Measurements from ENCODE around the gene USP36. TPM values are rescaled to one million over a fixed set of nuclear protein-coding genes. Genes with fewer than 3 reads are reported as not detected.
A peak's percentile ranks its signal among the peaks of the same experiment; 100 is the strongest.

Gene USP36
- total and polyA plus RNA-seq, 9 of the 15 experiments (the other 6 are each of a cell fraction or from before 2014, with no cell fraction given): 6.4 to 72.8 (median 22.5) TPM

DNA sequence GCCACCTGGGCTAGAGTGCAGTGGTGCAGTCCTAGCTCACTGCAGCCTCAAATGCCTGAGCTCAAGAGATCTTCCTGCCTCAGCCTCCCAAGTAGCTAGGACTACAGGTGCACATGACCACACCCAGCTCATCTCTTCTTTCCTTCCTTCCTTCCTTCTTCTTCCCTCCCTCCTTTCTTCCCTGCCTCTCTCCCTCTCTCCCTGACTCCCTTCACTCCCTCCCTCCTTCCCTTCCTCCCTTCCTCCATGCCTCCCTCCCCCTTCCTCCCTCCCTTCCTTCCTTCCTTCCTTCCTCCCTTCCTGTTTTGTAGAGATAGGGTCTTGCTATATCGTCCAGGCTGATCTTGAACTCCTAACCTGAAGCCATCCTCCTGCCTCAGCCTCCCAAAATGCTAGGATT, 23.5 kb upstream of the USP36 start (continued):
- TF ChIP-seq, protein P1, sequence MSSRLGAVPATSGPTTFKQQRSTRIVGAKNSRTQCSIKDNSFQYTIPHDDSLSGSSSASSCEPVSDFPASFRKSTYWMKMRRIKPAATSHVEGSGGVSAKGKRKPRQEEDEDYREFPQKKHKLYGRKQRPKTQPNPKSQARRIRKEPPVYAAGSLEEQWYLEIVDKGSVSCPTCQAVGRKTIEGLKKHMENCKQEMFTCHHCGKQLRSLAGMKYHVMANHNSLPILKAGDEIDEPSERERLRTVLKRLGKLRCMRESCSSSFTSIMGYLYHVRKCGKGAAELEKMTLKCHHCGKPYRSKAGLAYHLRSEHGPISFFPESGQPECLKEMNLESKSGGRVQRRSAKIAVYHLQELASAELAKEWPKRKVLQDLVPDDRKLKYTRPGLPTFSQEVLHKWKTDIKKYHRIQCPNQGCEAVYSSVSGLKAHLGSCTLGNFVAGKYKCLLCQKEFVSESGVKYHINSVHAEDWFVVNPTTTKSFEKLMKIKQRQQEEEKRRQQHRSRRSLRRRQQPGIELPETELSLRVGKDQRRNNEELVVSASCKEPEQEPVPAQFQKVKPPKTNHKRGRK (tag; IDR thresholded peaks at IDR 0.05): 0 out of 2 replicates have a peak, but pooled peaks have one; percentile 33

DNA sequence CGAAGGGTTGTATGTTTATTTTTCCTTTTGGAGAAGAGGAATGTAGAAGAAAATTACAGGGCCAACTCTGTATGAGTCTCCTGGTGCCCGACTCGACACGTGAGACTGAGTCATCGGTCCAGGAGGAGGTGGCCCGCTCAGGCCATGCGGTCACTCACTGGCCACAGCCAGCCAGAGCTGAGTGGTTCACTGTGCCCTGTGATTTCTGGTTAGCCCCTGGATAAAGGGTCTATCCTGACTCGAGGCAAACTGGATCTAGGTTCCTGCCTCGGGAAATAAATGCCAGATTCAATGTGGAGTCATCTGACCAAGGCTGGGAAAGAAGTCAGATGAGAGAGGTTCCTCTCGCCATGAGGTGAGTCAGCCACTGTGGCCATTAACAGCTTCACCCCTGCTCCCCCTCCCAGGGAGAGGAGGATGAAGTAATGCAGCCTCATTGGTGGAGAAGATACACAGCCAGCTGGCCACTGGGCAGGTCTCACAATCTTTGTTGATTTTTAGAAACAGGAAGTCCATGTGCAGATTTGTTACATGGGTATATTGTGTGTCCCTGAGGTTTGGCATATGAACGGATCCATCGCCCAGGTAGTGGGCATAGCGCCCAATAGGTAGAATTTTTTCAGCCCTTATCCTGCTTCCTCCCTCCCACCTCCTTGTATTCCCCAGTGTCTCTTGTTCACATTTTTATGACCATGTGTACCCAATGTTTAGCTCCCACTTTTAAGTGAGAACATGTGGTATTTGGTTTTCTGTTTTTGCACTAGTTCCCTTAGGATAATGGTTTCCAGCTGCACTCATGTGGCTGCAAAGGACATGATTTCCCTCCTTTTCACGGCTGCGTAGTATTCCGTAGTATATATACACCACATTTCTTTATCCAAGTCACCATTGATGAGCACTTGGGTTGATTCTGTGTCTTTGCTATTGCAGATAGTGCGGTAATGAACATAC, 21.7 kb upstream of the USP36 start:
- H3K36me3 ChIP-seq (ENCODE audit: control insufficient read depth, insufficient read depth, low read length): no peaks in the 10 kb centered on the region
- no TSS peak for BruUV-seq (replicated peaks)
- FAIRE-seq (peak; percentile 85), DNase-seq (ENCODE audit: extremely low read depth in 1 of 4, low spot score in 3 of 4) (peak; percentile 68 to 81 (median 74)), ATAC-seq (peak; percentile 95)
- no peaks in the 10 kb centered on the region for H3K79me2 ChIP-seq (ENCODE audit: control insufficient read depth, insufficient read depth, low read length)
- peak overlapping the region; percentile 51 for H3K4me2 ChIP-seq (ENCODE audit: insufficient read depth, low read length)
- peak overlapping the region; percentile 64; the same call in 2 of the 3 replicates for H3K27ac ChIP-seq (ENCODE audit: extremely low read depth, low read depth, low read length)
- POLR2A ChIA-PET: interaction anchor here (0.6 to 1.3 kb wide), 4 partner anchors 12 to 42 kb away, joined by 3 to 5 read pairs (median 4); no protein-coding TSS in a partner anchor
- no peaks in the 10 kb centered on the region for H4K20me1 ChIP-seq (replicated peaks; ENCODE audit: control insufficient read depth, insufficient read depth, low read length)
- CTCF ChIA-PET (ENCODE audit: low intra/inter-chr PET ratio): no interaction called here
- WGBS (ENCODE audit: insufficient coverage, low coverage, missing lambda C conversion rate): 36% methylated on average over 17 of the region's 17 CpGs
- H3K9me1 ChIP-seq (ENCODE audit: control insufficient read depth, insufficient read depth, low read length): no peaks in the 10 kb centered on the region
- H3K9me3 ChIP-seq (replicated peaks; ENCODE audit: control insufficient read depth, insufficient read depth, low read depth, low read length): no peaks in the 10 kb centered on the region
- no peak overlapping the region for H3K4me3 ChIP-seq
- H3K9ac ChIP-seq (ENCODE audit: insufficient read depth in 1 of 2, low read depth in 2 of 2, low read length in 2 of 2): peak overlapping the region in 1 of 2 experiments; percentile 39; a peak in 1 of 4 replicates
- in situ Hi-C loops (cut with MboI) (no loop called here), intact Hi-C loops (cut with micrococcal nuclease) (no loop called here)
- H3K4me1 ChIP-seq (replicated peaks in 1 of 2; ENCODE audit: control insufficient read depth in 2 of 2, insufficient read depth in 2 of 2, low read length in 2 of 2): peaks cover 3 to 15% of the 10 kb centered on the region in 2 experiments; a peak in 3 of 5 replicates
- peak overlapping the region; percentile 87 for H2AFZ ChIP-seq (ENCODE audit: low read depth, low read length)
- H3K27me3 ChIP-seq (ENCODE audit: control insufficient read depth in 2 of 2, insufficient read depth in 2 of 2, low read length in 2 of 2): peaks cover 6 to 12% of the 10 kb centered on the region in 2 experiments; a peak in 4 of 5 replicates
- TF ChIP-seq MYC (IDR thresholded peaks at IDR 0.05; ENCODE audit: low read depth, low read length) (peak; percentile 97), MYC (CRISPR knock-in tag; IDR thresholded peaks at IDR 0.05; ENCODE audit: borderline replicate concordance, low read depth) (peak; percentile 87; the same call in 1 of the 2 replicates), ZNF507 (tag; conservative IDR thresholded peaks at IDR 0.05) (no peak), CTBP1 (IDR thresholded peaks at IDR 0.05; ENCODE audit: borderline replicate concordance) (peak; percentile 82; the same call in 1 of the 2 replicates), RBFOX2 (IDR thresholded peaks at IDR 0.05; ENCODE audit: low read depth, low read length) (peak; percentile 55), SAP30 (IDR thresholded peaks at IDR 0.05; ENCODE audit: borderline replicate concordance, insufficient read depth, low read depth, low read length, poor library complexity, severe bottlenecking) (no peak), PURB (CRISPR knock-in tag; IDR thresholded peaks at IDR 0.05; ENCODE audit: low read depth) (no peak), RBBP5 (IDR thresholded peaks at IDR 0.05; ENCODE audit: borderline replicate concordance, insufficient read depth, low read length, poor library complexity, severe bottlenecking) (peak; percentile 34), RNF2 (IDR thresholded peaks at IDR 0.05) (peak; percentile 56; the same call in 1 of the 2 replicates), CBFA2T2 (conservative IDR thresholded peaks at IDR 0.05) (0 out of 2 replicates have a peak, but pooled peaks have one; percentile 11), SIN3A (IDR thresholded peaks at IDR 0.05; ENCODE audit: borderline replicate concordance in 2 of 2, control insufficient read depth in 1 of 2, low read depth in 2 of 2, low read length in 2 of 2) (peak in 1 of 2 experiments; percentile 10; a peak in 1 of 4 replicates)
- TF ChIP-seq, protein P2, sequence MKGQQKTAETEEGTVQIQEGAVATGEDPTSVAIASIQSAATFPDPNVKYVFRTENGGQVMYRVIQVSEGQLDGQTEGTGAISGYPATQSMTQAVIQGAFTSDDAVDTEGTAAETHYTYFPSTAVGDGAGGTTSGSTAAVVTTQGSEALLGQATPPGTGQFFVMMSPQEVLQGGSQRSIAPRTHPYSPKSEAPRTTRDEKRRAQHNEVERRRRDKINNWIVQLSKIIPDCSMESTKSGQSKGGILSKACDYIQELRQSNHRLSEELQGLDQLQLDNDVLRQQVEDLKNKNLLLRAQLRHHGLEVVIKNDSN (CRISPR knock-in tag; IDR thresholded peaks at IDR 0.05): peak; percentile 85
- TF ChIP-seq, protein P3, sequence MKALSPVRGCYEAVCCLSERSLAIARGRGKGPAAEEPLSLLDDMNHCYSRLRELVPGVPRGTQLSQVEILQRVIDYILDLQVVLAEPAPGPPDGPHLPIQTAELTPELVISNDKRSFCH (CRISPR knock-in tag; IDR thresholded peaks at IDR 0.05): no peak
- TF ChIP-seq, protein P3 (tag; IDR thresholded peaks at IDR 0.05): 0 out of 2 replicates have a peak, but pooled peaks have one; percentile 16

Measured in K562 (cell line).